ENCODE measurements around the gene DGKG. TPM values are rescaled to one million over a fixed set of nuclear protein-coding genes. Genes with fewer than 3 reads are reported as not detected.

DGKG gene
- total RNA-seq, 1 donor = 2.5 TPM

GRCh38 chr3:186124592-186124991 lies 237.4 kb downstream of the DGKG start:
- no peak overlapping the region for H3K27ac ChIP-seq (ENCODE audit: low read depth, low read length)
- H2AFZ ChIP-seq (ENCODE audit: low read length) = no peak overlapping the region
- no peak overlapping the region for H3K4me2 ChIP-seq (ENCODE audit: insufficient read depth, low read length)
- no peaks in the 10 kb centered on the region for H3K79me2 ChIP-seq (ENCODE audit: insufficient read depth, low read length)
- TF ChIP-seq, protein P1, sequence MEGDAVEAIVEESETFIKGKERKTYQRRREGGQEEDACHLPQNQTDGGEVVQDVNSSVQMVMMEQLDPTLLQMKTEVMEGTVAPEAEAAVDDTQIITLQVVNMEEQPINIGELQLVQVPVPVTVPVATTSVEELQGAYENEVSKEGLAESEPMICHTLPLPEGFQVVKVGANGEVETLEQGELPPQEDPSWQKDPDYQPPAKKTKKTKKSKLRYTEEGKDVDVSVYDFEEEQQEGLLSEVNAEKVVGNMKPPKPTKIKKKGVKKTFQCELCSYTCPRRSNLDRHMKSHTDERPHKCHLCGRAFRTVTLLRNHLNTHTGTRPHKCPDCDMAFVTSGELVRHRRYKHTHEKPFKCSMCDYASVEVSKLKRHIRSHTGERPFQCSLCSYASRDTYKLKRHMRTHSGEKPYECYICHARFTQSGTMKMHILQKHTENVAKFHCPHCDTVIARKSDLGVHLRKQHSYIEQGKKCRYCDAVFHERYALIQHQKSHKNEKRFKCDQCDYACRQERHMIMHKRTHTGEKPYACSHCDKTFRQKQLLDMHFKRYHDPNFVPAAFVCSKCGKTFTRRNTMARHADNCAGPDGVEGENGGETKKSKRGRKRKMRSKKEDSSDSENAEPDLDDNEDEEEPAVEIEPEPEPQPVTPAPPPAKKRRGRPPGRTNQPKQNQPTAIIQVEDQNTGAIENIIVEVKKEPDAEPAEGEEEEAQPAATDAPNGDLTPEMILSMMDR (IDR thresholded peaks at IDR 0.05; ENCODE audit: extremely low read depth, low read depth, low read length) = no peak
- no peaks in the 10 kb centered on the region for H3K9me3 ChIP-seq (ENCODE audit: low read depth, low read length)
- peaks cover 18% of the 10 kb centered on the region for H3K27me3 ChIP-seq (ENCODE audit: insufficient read depth, low read length)
- H3K4me1 ChIP-seq (ENCODE audit: insufficient read depth, low read length) = no peaks in the 10 kb centered on the region
- no peaks in the 10 kb centered on the region for H3K36me3 ChIP-seq (ENCODE audit: insufficient read depth, low read length)
- no peak overlapping the region for H3K4me3 ChIP-seq (ENCODE audit: insufficient read depth, low read length)
- no peaks in the 10 kb centered on the region for H4K20me1 ChIP-seq (ENCODE audit: insufficient read depth, low read length)
- DNase-seq (ENCODE audit: insufficient read length, low spot score, missing footprints) = no peak

DNA sequence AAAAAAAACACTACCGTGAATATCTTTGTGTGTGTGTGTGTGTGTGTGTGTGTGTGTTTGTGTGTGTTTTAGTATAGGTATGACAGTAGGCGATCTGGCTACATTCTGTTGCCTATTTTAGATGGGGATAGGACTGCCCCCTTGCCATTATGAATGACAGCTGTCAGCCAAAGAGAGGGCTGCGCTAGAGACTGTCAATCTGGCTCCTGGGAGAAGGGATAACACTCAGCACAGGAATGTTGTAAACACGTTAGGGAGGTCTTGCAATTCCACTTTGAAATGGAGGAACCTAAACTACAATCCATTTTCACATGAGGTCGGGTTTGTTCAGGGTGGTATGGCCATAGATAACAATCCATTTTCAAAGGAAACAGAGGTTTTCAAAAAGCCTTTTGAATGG lies 239.0 kb downstream of the DGKG start:
- H3K4me3 ChIP-seq (ENCODE audit: insufficient read depth, low read length) = no peak overlapping the region
- no peak overlapping the region for H3K27ac ChIP-seq (ENCODE audit: low read depth, low read length)
- H3K9me3 ChIP-seq (ENCODE audit: low read depth, low read length) = no peaks in the 10 kb centered on the region
- no peak overlapping the region for H3K4me2 ChIP-seq (ENCODE audit: insufficient read depth, low read length)
- TF ChIP-seq, protein P1 (IDR thresholded peaks at IDR 0.05; ENCODE audit: extremely low read depth, low read depth, low read length) = no peak
- H2AFZ ChIP-seq (ENCODE audit: low read length) = no peak overlapping the region
- H4K20me1 ChIP-seq (ENCODE audit: insufficient read depth, low read length) = no peaks in the 10 kb centered on the region
- H3K27me3 ChIP-seq (ENCODE audit: insufficient read depth, low read length) = peaks cover 27% of the 10 kb centered on the region
- no peak for DNase-seq (ENCODE audit: insufficient read length, low spot score, missing footprints)
- H3K4me1 ChIP-seq (ENCODE audit: insufficient read depth, low read length) = no peaks in the 10 kb centered on the region
- H3K36me3 ChIP-seq (ENCODE audit: insufficient read depth, low read length) = no peaks in the 10 kb centered on the region
- no peaks in the 10 kb centered on the region for H3K79me2 ChIP-seq (ENCODE audit: insufficient read depth, low read length)

GRCh38 chr3:186121968-186122367 lies 240.1 kb downstream of the DGKG start:
- Histone ChIP-seq H3K4me3 (ENCODE audit: insufficient read depth, low read length) (no peak overlapping the region), H4K20me1 (ENCODE audit: insufficient read depth, low read length) (no peaks in the 10 kb centered on the region), H3K36me3 (ENCODE audit: insufficient read depth, low read length) (no peaks in the 10 kb centered on the region), H3K27me3 (ENCODE audit: insufficient read depth, low read length) (peaks cover 27% of the 10 kb centered on the region), H3K4me2 (ENCODE audit: insufficient read depth, low read length) (no peak overlapping the region), H3K4me1 (ENCODE audit: insufficient read depth, low read length) (no peaks in the 10 kb centered on the region), H3K27ac (ENCODE audit: low read depth, low read length) (no peak overlapping the region), H3K79me2 (ENCODE audit: insufficient read depth, low read length) (no peaks in the 10 kb centered on the region), H2AFZ (ENCODE audit: low read length) (no peak overlapping the region), H3K9me3 (ENCODE audit: low read depth, low read length) (no peaks in the 10 kb centered on the region)
- TF ChIP-seq, protein P1 (IDR thresholded peaks at IDR 0.05; ENCODE audit: extremely low read depth, low read depth, low read length) = no peak
- DNase-seq (ENCODE audit: insufficient read length, low spot score, missing footprints) = no peak

GRCh38 chr3:186121278-186121677 lies 240.8 kb downstream of the DGKG start:
- Histone ChIP-seq H3K79me2 (ENCODE audit: insufficient read depth, low read length) (no peaks in the 10 kb centered on the region), H2AFZ (ENCODE audit: low read length) (no peak overlapping the region), H3K9me3 (ENCODE audit: low read depth, low read length) (no peaks in the 10 kb centered on the region), H3K36me3 (ENCODE audit: insufficient read depth, low read length) (no peaks in the 10 kb centered on the region), H4K20me1 (ENCODE audit: insufficient read depth, low read length) (no peaks in the 10 kb centered on the region), H3K27me3 (ENCODE audit: insufficient read depth, low read length) (peaks cover 27% of the 10 kb centered on the region), H3K27ac (ENCODE audit: low read depth, low read length) (no peak overlapping the region), H3K4me1 (ENCODE audit: insufficient read depth, low read length) (no peaks in the 10 kb centered on the region), H3K4me2 (ENCODE audit: insufficient read depth, low read length) (no peak overlapping the region), H3K4me3 (ENCODE audit: insufficient read depth, low read length) (no peak overlapping the region)
- no peak for DNase-seq (ENCODE audit: insufficient read length, low spot score, missing footprints)
- TF ChIP-seq, protein P1 (IDR thresholded peaks at IDR 0.05; ENCODE audit: extremely low read depth, low read depth, low read length) = no peak

All from osteoblast (primary cell).